GM18873 (cell line): Measurements from ENCODE around the gene TENM3.

Experiments
- ATAC-seq: cut with Tn5 transposase; IDR thresholded peaks from one replicate; pipeline ENCODE4 v1.9.1; 2021; ENCODE audit warnings: mild to moderate bottlenecking, moderate library complexity, moderate number of reproducible peaks; ENCODE audit not compliant: unreplicated experiment, low FRiP score

The TENM3 gene

GRCh38 chr4:182491719-182492118, 248.5 kb downstream of the TENM3 start:
- ATAC-seq = no peak

- no peak for ATAC-seq
Observed at GRCh38 chr4:182492423-182492822, 249.2 kb downstream of the TENM3 start.

- ATAC-seq = no peak
Observed at GRCh38 chr4:182493377-182493776, 250.2 kb downstream of the TENM3 start.

- peak; percentile 61 for ATAC-seq
Observed at GRCh38 chr4:182494103-182494502, 250.9 kb downstream of the TENM3 start.

GRCh38 chr4:182495031-182495430, 251.8 kb downstream of the TENM3 start:
- ATAC-seq = no peak

- ATAC-seq = no peak
Observed at GRCh38 chr4:182495645-182496385, 252.6 kb downstream of the TENM3 start.

GRCh38 chr4:182496408-182496807, 253.2 kb downstream of the TENM3 start:
- no peak for ATAC-seq

- ATAC-seq = no peak
Observed at GRCh38 chr4:182502064-182502463, 258.9 kb downstream of the TENM3 start.

- no peak for ATAC-seq
Observed at GRCh38 chr4:182504463-182504862, 261.3 kb downstream of the TENM3 start.

- no peak for ATAC-seq
Observed at GRCh38 chr4:182507805-182508204, 264.6 kb downstream of the TENM3 start.

GRCh38 chr4:182510836-182511235, 267.6 kb downstream of the TENM3 start:
- ATAC-seq = no peak

- peak; percentile 43 for ATAC-seq
Observed at GRCh38 chr4:182513587-182514291, 270.5 kb downstream of the TENM3 start.

- no peak for ATAC-seq
Observed at GRCh38 chr4:182518421-182518820, 275.2 kb downstream of the TENM3 start.

GRCh38 chr4:182519528-182519927, 276.3 kb downstream of the TENM3 start:
- ATAC-seq = no peak

GRCh38 chr4:182521011-182521410, 277.8 kb downstream of the TENM3 start:
- ATAC-seq = no peak

- no peak for ATAC-seq
Observed at GRCh38 chr4:182528819-182529218, 285.6 kb downstream of the TENM3 start.

- ATAC-seq = no peak
Observed at GRCh38 chr4:182530451-182530850, 287.2 kb downstream of the TENM3 start.

- ATAC-seq = no peak
Observed at GRCh38 chr4:182531555-182532162, 288.5 kb downstream of the TENM3 start.

- ATAC-seq = no peak
Observed at GRCh38 chr4:182532441-182532840, 289.2 kb downstream of the TENM3 start.

- no peak for ATAC-seq
Observed at GRCh38 chr4:182533964-182534363, 290.8 kb downstream of the TENM3 start.

- ATAC-seq = no peak
Observed at GRCh38 chr4:182536221-182536811, 293.1 kb downstream of the TENM3 start.
